ENCODE results near the gene E2F2. TPM values are rescaled to one million over a fixed set of nuclear protein-coding genes. Genes with fewer than 3 reads are reported as not detected.

E2F2 gene
- total and polyA plus RNA-seq, 2 of the 13 experiments (the other 11 are each of a cell fraction or from before 2014, with no cell fraction given): 0.65 to 6.6 TPM

- no peak for TF ChIP-seq ZNF672 (CRISPR knock-in tag; IDR thresholded peaks at IDR 0.05)
- TF ChIP-seq, protein P1, sequence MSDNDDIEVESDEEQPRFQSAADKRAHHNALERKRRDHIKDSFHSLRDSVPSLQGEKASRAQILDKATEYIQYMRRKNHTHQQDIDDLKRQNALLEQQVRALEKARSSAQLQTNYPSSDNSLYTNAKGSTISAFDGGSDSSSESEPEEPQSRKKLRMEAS (IDR thresholded peaks at IDR 0.05): 0 out of 2 replicates have a peak, but pooled peaks have one; percentile 21
- no peak for TF ChIP-seq GATA4 (IDR thresholded peaks at IDR 0.05; ENCODE audit: borderline replicate concordance, low read depth)
- no peak for TF ChIP-seq ZNF382 (CRISPR knock-in tag; IDR thresholded peaks at IDR 0.05; ENCODE audit: borderline replicate concordance)
- TF ChIP-seq CAMTA2 (CRISPR knock-in tag; IDR thresholded peaks at IDR 0.05; ENCODE audit: borderline replicate concordance): no peak
- TF ChIP-seq ZNF616 (CRISPR knock-in tag; IDR thresholded peaks at IDR 0.05; ENCODE audit: low read depth): no peak
- no peak for TF ChIP-seq ZNF790 (CRISPR knock-in tag; IDR thresholded peaks at IDR 0.05; ENCODE audit: borderline replicate concordance)
- TF ChIP-seq ZFY (CRISPR knock-in tag; IDR thresholded peaks at IDR 0.05): no peak
- no peak for TF ChIP-seq CSRNP2 (CRISPR knock-in tag; conservative IDR thresholded peaks at IDR 0.05; ENCODE audit: low read depth)
- no peak for TF ChIP-seq NR0B2 (CRISPR knock-in tag; IDR thresholded peaks at IDR 0.05)
- TF ChIP-seq ZFP91 (CRISPR knock-in tag; IDR thresholded peaks at IDR 0.05; ENCODE audit: borderline replicate concordance): no peak
- TF ChIP-seq ZNF383 (CRISPR knock-in tag; IDR thresholded peaks at IDR 0.05; ENCODE audit: borderline replicate concordance): no peak
- peak; percentile 93; the same call in 1 of the 2 replicates for TF ChIP-seq ZNF768 (CRISPR knock-in tag; IDR thresholded peaks at IDR 0.05)
- TF ChIP-seq GTF2F1 (IDR thresholded peaks at IDR 0.05; ENCODE audit: low read length): no peak
- TF ChIP-seq ZNF362 (CRISPR knock-in tag; IDR thresholded peaks at IDR 0.05; ENCODE audit: borderline replicate concordance): no peak
- no peak for TF ChIP-seq ONECUT2 (CRISPR knock-in tag; IDR thresholded peaks at IDR 0.05)
- TF ChIP-seq, protein P2, sequence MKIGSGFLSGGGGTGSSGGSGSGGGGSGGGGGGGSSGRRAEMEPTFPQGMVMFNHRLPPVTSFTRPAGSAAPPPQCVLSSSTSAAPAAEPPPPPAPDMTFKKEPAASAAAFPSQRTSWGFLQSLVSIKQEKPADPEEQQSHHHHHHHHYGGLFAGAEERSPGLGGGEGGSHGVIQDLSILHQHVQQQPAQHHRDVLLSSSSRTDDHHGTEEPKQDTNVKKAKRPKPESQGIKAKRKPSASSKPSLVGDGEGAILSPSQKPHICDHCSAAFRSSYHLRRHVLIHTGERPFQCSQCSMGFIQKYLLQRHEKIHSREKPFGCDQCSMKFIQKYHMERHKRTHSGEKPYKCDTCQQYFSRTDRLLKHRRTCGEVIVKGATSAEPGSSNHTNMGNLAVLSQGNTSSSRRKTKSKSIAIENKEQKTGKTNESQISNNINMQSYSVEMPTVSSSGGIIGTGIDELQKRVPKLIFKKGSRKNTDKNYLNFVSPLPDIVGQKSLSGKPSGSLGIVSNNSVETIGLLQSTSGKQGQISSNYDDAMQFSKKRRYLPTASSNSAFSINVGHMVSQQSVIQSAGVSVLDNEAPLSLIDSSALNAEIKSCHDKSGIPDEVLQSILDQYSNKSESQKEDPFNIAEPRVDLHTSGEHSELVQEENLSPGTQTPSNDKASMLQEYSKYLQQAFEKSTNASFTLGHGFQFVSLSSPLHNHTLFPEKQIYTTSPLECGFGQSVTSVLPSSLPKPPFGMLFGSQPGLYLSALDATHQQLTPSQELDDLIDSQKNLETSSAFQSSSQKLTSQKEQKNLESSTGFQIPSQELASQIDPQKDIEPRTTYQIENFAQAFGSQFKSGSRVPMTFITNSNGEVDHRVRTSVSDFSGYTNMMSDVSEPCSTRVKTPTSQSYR (CRISPR knock-in tag; IDR thresholded peaks at IDR 0.05; ENCODE audit: borderline replicate concordance): no peak
Measured at GRCh38 chr1:23472351-23473036, 58.5 kb downstream of the E2F2 start (continued).

Data from HepG2 (cell line).